Measurements from ENCODE around the gene SLC6A20.

GRCh38 chr3:45807133-45807532, 10.8 kb upstream of the SLC6A20 start:
- no peak for TF ChIP-seq POLR2A (IDR thresholded peaks at IDR 0.05)
- no peak for TF ChIP-seq POLR2AphosphoS5 (IDR thresholded peaks at IDR 0.05)
- no peak for TF ChIP-seq CTCF (IDR thresholded peaks at IDR 0.05)

All from gastroesophageal sphincter (tissue), 3 donors.